Smooth muscle cell (in vitro differentiated cells): Measurements from ENCODE around the gene JADE2. TPM values are rescaled to one million over a fixed set of nuclear protein-coding genes. Genes with fewer than 3 reads are reported as not detected.
"Not testable (repeated sequence)": the region's sequence is repeated elsewhere in the genome, so short reads cannot be mapped to it uniquely, and the experiment has no call there.

Experiments used
- DNase-seq: peaks from one replicate; lab custom pipeline; 2025; ENCODE audit not compliant: unreplicated experiment; lab: John Stamatoyannopoulos, UW
- H2AFZ ChIP-seq: fragments of 200-600 bp; sonication (generic); 2 replicates; pipeline ENCODE4 v1.6.0; 2016; ENCODE audit warnings: antibody characterized with exemption, low read depth, mild to moderate bottlenecking
- H3F3A ChIP-seq: fragments of 200-600 bp; sonication (generic); 2 replicates; pipeline ENCODE4 v1.6.0; 2017; ENCODE audit warnings: antibody characterized with exemption, low read depth
- H3K27ac ChIP-seq: fragments of 200-600 bp; sonication (generic); 2 replicates; pipeline ENCODE4 v1.5.1; 2016; ENCODE audit warnings: low read depth, mild to moderate bottlenecking
- H3K27me3 ChIP-seq: fragments of 200-600 bp; sonication (generic); 2 replicates; pipeline ENCODE4 v1.6.1; 2016; ENCODE audit warnings: low read depth, mild to moderate bottlenecking
- H3K36me3 ChIP-seq: fragments of 200-600 bp; sonication (generic); 2 replicates; pipeline ENCODE4 v1.5.1; 2016; ENCODE audit warnings: low read depth
- H3K4me1 ChIP-seq: fragments of 200-600 bp; sonication (generic); 2 replicates; pipeline ENCODE4 v1.5.1; 2016; ENCODE audit warnings: low read depth
- H3K4me2 ChIP-seq: fragments of 200-600 bp; sonication (generic); 2 replicates; pipeline ENCODE4 v1.6.0; 2016; ENCODE audit warnings: mild to moderate bottlenecking
- H3K4me3 ChIP-seq: fragments of 200-600 bp; sonication (generic); 2 replicates; pipeline ENCODE4 v1.5.1; 2016; ENCODE audit warnings: mild to moderate bottlenecking
- H3K79me2 ChIP-seq: fragments of 200-600 bp; sonication (generic); 2 replicates; pipeline ENCODE4 v1.6.0; 2016; ENCODE audit warnings: low read depth, mild to moderate bottlenecking
- H3K9ac ChIP-seq: fragments of 200-600 bp; sonication (generic); 2 replicates; pipeline ENCODE4 v1.6.0; 2016; ENCODE audit warnings: low read depth
- H3K9me3 ChIP-seq: fragments of 200-600 bp; sonication (generic); replicated peaks from 2 replicates; pipeline ENCODE4 v1.5.1; 2016; ENCODE audit warnings: low read depth
- H4K20me1 ChIP-seq: fragments of 200-600 bp; sonication (generic); 2 replicates; pipeline ENCODE4 v1.6.0; 2016; ENCODE audit warnings: low read depth
- CTCF ChIP-seq: fragments of 200-600 bp; sonication (generic); IDR thresholded peaks from 2 replicates; pipeline ENCODE4 v1.5.1; 2017; ENCODE audit warnings: borderline replicate concordance, mild to moderate bottlenecking, antibody characterized with exemption; ENCODE audit not compliant: insufficient read depth, poor library complexity, severe bottlenecking
- WGBS: methylation state at CpG from one replicate; pipeline ENCODE4 v1.1.7; 2016; ENCODE audit warnings: low lambda C conversion rate; 5-methylcytosine and 5-hydroxymethylcytosine counted together
- polyA plus RNA-seq: library from polyadenylated mRNA; unstranded; fragments of >200 nt; fragmentation: Nextera tagmentation; extraction: Ambion mirVana; gene quantifications from 2 replicates; pipeline ENCODE4 v1.2.1, GENCODE V29; 2016
- total RNA-seq: library from RNA; depleted of rRNA; stranded (reverse); fragments of >200 nt; gene quantifications from 2 replicates; pipeline ENCODE4 v1.2.3, GENCODE V29; 2014

The JADE2 gene
- total and polyA plus RNA-seq, 2 experiments from 2014 or later = 4.3 to 18.0 TPM

- no peak overlapping the region for H3K4me3 ChIP-seq
- no peaks in the 10 kb centered on the region for H3K9me3 ChIP-seq
- peaks cover 7% of the 10 kb centered on the region for H3F3A ChIP-seq
- no peak overlapping the region for H3K9ac ChIP-seq
- peaks cover 11% of the 10 kb centered on the region for H3K4me1 ChIP-seq
- H2AFZ ChIP-seq = no peak overlapping the region
- H3K27ac ChIP-seq = no peak overlapping the region
- H4K20me1 ChIP-seq = no peaks in the 10 kb centered on the region
- no peak for DNase-seq
- WGBS = 82% methylated on average over 5 of the region's 5 CpGs
- no peaks in the 10 kb centered on the region for H3K79me2 ChIP-seq
- TF ChIP-seq CTCF = no peak
- no peak overlapping the region for H3K4me2 ChIP-seq
- no peaks in the 10 kb centered on the region for H3K36me3 ChIP-seq
- H3K27me3 ChIP-seq = no peaks in the 10 kb centered on the region
Measured at GRCh38 chr5:134515801-134516200, 9.7 kb upstream of the JADE2 start.

- H2AFZ ChIP-seq, DNase-seq, H3K79me2 ChIP-seq, H3K27ac ChIP-seq, H3K4me1 ChIP-seq, H3K36me3 ChIP-seq, H3F3A ChIP-seq, H3K9me3 ChIP-seq, H3K4me3 ChIP-seq, H3K27me3 ChIP-seq, H3K9ac ChIP-seq, H3K4me2 ChIP-seq, H4K20me1 ChIP-seq: not testable (repeated sequence)
- WGBS = 96% methylated on average over 8 of the region's 8 CpGs
Measured at GRCh38 chr5:134516984-134517383, 8.5 kb upstream of the JADE2 start.

- Histone ChIP-seq H4K20me1 (no peaks in the 10 kb centered on the region), H3K4me1 (no peaks in the 10 kb centered on the region), H3K4me2 (no peak overlapping the region), H3F3A (no peaks in the 10 kb centered on the region), H3K27ac (no peak overlapping the region), H3K27me3 (no peaks in the 10 kb centered on the region), H3K36me3 (no peaks in the 10 kb centered on the region), H2AFZ (no peak overlapping the region), H3K9ac (no peak overlapping the region), H3K4me3 (no peak overlapping the region), H3K79me2 (no peaks in the 10 kb centered on the region), H3K9me3 (no peaks in the 10 kb centered on the region)
- WGBS = 94% methylated on average over 5 of the region's 5 CpGs
- TF ChIP-seq CTCF = no peak
- no peak for DNase-seq
Measured at GRCh38 chr5:134517553-134517952, 7.9 kb upstream of the JADE2 start.

GRCh38 chr5:134519989-134520388 is 5.5 kb upstream of the JADE2 start:
- H3K4me1 ChIP-seq = peaks cover 5% of the 10 kb centered on the region
- H3K9me3 ChIP-seq = no peaks in the 10 kb centered on the region
- TF ChIP-seq CTCF = no peak
- H3K79me2 ChIP-seq = no peaks in the 10 kb centered on the region
- no peak overlapping the region for H3K27ac ChIP-seq
- H3K4me3 ChIP-seq = no peak overlapping the region
- 87% methylated on average over 2 of the region's 2 CpGs for WGBS
- peaks cover 9% of the 10 kb centered on the region for H3F3A ChIP-seq
- no peaks in the 10 kb centered on the region for H4K20me1 ChIP-seq
- H3K4me2 ChIP-seq = no peak overlapping the region
- H3K9ac ChIP-seq = no peak overlapping the region
- no peaks in the 10 kb centered on the region for H3K36me3 ChIP-seq
- no peaks in the 10 kb centered on the region for H3K27me3 ChIP-seq
- no peak for DNase-seq
- H2AFZ ChIP-seq = no peak overlapping the region
